Measurements from ENCODE around the gene CCDC39.

Gene CCDC39

GRCh38 chr3:180679178-180680096, at the start of gene CCDC39:
CCDC39 (minus strand) TSS chr3:180679489; CDS start chr3:180679380, 109 bp downstream.
- DNase-seq (ENCODE audit: low read depth), result peak; percentile 53

- DNase-seq (ENCODE audit: low read depth), result no peak
Measured at GRCh38 chr3:180720012-180720411, 40.7 kb upstream of the CCDC39 start.

GRCh38 chr3:180707896-180708295, 28.6 kb upstream of the CCDC39 start:
- DNase-seq (ENCODE audit: low read depth), result no peak

- no peak for DNase-seq (ENCODE audit: low read depth)
Measured at GRCh38 chr3:180705619-180706018, 26.3 kb upstream of the CCDC39 start.

GRCh38 chr3:180704532-180704931, 25.2 kb upstream of the CCDC39 start:
- no peak for DNase-seq (ENCODE audit: low read depth)

- no peak for DNase-seq (ENCODE audit: low read depth)
Measured at GRCh38 chr3:180700941-180701340, 21.7 kb upstream of the CCDC39 start.

GRCh38 chr3:180698760-180699270, 19.5 kb upstream of the CCDC39 start:
- DNase-seq (ENCODE audit: low read depth), result no peak

- DNase-seq (ENCODE audit: low read depth), result no peak
Measured at GRCh38 chr3:180694321-180694720, 15.0 kb upstream of the CCDC39 start.

- no peak for DNase-seq (ENCODE audit: low read depth)
Measured at GRCh38 chr3:180693656-180694055, 14.4 kb upstream of the CCDC39 start.

- no peak for DNase-seq (ENCODE audit: low read depth)
Measured at GRCh38 chr3:180690061-180690460, 10.8 kb upstream of the CCDC39 start.

- DNase-seq (ENCODE audit: low read depth), result no peak
Measured at GRCh38 chr3:180684807-180685206, 5.5 kb upstream of the CCDC39 start.

- DNase-seq (ENCODE audit: low read depth), result no peak
Measured at GRCh38 chr3:180683816-180684215, 4.5 kb upstream of the CCDC39 start.

- DNase-seq (ENCODE audit: low read depth), result no peak
Measured at GRCh38 chr3:180680097-180680430, 775 bp upstream of the CCDC39 start.

GRCh38 chr3:180678231-180678630, 1.1 kb downstream of the CCDC39 start:
- DNase-seq (ENCODE audit: low read depth), result no peak

GRCh38 chr3:180661444-180661843, 17.8 kb downstream of the CCDC39 start:
- no peak for DNase-seq (ENCODE audit: low read depth)

- DNase-seq (ENCODE audit: low read depth), result no peak
Measured at GRCh38 chr3:180657094-180657493, 22.2 kb downstream of the CCDC39 start.

- DNase-seq (ENCODE audit: low read depth), result no peak
Measured at GRCh38 chr3:180656406-180656805, 22.9 kb downstream of the CCDC39 start.

GRCh38 chr3:180646187-180646790, 33.0 kb downstream of the CCDC39 start:
- no peak for DNase-seq (ENCODE audit: low read depth)

- no peak for DNase-seq (ENCODE audit: low read depth)
Measured at GRCh38 chr3:180640987-180641386, 38.3 kb downstream of the CCDC39 start.

GRCh38 chr3:180633722-180634121, 45.6 kb downstream of the CCDC39 start:
- no peak for DNase-seq (ENCODE audit: low read depth)

GRCh38 chr3:180631317-180631716, 48.0 kb downstream of the CCDC39 start:
- DNase-seq (ENCODE audit: low read depth), result no peak

- DNase-seq (ENCODE audit: low read depth), result no peak
Measured at GRCh38 chr3:180630371-180630770, 48.9 kb downstream of the CCDC39 start.

- no peak for DNase-seq (ENCODE audit: low read depth)
Measured at GRCh38 chr3:180626844-180627243, 52.4 kb downstream of the CCDC39 start.
